Fibroblast of skin of right biceps (primary cell): ENCODE results near the gene FAF1.
A peak's percentile ranks its signal among the peaks of the same experiment; 100 is the strongest.
"Not testable (repeated sequence)": the region's sequence is repeated elsewhere in the genome, so short reads cannot be mapped to it uniquely, and the experiment has no call there.

Source experiments
- DNase-seq: peaks from one replicate; pipeline ENCODE4 v3.0.0-alpha.2; 2013

Gene FAF1

DNA sequence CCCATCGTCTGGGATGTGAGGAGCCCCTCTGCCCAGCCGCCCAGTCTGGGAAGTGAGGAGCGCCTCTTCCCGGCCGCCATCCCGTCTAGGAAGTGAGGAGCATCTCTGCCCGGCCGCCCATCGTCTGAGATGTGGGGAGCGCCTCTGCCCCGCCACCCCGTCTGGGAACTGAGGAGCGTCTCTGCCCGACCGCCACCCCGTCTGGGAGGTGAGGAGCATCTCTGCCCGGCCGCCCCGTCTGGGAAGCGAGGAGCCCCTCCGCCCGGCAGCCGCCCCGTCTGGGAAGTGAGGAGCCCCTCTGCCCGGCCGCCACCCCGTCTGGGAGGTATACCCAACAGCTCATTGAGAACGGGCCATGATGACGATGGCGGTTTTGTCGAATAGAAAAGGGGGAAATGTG is 7.5 kb downstream of the FAF1 start:
- DNase-seq, result not testable (repeated sequence)

DNA sequence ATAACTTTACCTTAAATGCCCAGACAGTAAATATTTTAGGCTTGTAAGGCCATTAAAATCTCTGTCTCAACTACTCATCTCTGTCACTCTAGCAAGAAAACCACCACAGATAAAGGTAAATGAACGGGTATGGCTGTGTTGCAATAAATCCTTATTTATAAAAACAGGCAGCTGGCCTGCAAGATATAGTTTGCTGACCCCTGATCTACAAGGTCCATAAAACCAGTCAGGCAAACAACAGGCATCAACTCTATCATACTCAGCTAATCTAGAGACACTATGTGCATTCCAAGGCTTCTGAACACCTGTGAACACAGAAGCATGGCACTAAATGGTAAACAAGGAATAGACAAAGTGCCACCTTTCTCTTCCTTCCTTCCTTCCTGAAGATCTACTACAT is 9.7 kb downstream of the FAF1 start:
- no peak for DNase-seq

DNA sequence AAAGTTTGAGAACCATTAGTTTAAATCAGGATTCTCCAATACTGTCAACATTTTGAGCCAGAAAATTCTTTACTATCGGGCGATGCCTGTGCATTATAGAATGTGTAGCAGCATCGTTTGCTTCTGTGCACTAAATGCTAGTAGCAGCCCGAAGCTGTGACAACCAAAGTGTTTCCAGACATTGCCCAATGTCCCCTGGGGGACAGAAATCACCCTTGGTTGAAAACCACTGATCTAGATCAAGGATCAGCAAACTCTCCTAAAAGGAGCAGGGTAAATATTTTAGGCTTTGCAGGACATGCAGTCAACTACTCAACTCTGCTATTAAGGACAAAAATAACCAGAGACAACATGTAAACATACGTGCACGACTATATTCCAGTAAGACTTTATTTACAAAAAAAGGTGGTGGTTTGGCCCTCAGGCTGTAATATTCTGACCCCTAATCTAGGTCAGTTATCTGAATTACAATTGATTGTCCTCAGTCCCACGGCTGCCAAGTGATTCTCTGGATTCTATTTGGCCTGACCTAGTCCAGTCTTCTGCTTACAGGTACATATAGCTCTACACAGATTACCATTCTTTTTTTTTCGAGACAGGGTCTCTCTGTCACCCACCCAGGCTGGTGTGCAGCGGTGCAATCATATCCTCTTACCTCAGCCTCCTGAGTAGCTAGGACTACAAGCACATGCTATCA is 10.6 kb downstream of the FAF1 start:
- no peak for DNase-seq

DNA sequence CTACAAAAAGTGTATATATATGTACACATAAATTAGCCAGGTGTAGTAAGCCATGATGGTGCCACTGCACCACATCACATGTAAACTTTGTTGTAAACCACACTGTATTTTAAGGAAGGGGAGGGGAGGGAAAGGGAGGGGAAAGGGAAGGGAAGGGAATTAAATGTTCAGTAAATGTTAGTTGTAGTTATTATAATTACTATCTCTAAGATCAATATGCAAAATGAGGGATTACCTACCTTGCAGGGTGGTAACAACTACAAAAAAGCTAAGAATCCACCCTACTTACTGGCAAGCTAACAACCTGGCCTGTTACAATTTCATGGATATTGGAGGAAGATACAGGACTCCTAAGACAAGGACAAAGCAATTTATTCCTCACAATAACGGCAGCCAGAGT is 17.7 kb downstream of the FAF1 start:
- no peak for DNase-seq

DNA sequence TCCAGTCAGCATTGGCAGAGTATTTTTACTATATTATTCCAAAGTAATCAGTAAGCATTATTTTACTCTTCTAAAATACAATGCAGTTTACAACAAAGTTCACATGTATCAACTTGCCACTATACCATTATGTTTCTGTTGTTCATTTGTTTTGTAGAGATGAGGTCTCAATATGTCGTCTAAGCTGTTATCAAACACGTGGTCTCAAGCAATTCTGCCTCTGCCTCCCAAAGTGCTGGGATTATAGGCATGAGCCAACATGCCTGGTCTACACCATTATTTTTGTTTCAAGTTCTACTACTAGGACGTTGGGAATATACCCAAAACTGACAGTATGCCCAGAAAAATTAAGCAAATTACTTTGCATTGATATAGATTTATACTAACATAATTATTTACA is 19.8 kb downstream of the FAF1 start:
- DNase-seq, result no peak

DNA sequence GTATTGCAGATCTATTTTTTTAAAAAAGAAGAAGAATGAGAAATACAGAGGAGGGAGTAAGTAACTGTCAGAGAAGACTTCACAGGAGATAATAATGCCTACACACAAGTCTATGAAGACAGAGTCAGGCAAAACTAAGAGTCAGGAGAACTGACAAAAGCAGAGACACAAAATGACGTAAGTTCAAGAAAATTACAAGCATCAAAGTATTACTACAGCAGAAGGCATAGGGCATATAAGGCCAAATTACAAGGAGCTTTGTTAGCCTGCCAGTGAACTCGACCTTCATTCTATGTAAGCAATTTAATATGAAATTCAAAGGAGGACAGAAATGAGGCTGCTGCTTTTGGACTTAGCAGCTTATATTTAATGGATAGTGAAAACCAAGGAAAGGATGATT is 23.7 kb downstream of the FAF1 start:
- no peak for DNase-seq

DNA sequence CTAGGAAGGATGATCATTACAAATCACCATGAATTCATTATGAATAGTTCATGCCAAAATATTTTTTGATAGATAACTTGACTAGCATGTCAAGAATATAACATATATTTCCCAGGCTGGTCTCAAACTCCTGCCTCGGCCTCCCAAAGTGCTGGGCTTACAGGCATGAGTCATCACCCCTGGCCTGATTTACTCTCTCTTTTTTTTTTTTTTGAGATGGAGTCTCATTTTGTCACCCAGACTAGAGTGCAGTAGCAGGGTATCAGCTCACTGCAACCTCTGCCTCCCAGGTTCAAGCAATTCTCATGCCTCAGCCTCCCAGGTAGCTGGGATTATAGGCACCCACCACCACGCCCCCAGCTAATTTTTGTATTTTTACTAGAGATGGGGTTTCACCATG is 24.8 kb downstream of the FAF1 start:
- DNase-seq, result peak; percentile 11

DNA sequence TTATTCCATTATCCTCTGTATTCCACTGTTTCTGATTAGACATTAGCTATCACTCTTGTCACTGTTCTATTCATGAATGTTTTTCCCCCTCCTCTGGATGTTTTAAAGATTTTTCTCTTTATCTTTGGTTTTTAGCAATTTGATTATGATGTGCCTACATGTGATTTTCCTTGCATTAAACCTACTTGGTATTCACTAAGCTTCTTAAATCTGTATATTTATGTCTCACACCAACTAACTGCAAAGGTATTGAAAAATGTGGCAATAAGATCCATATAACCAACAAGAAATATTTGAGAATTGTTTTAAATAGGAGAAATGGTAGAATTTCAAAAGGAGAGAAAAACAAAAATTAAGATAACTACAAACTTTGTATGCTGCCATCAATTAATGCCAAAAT is 25.2 kb downstream of the FAF1 start:
- no peak for DNase-seq

DNA sequence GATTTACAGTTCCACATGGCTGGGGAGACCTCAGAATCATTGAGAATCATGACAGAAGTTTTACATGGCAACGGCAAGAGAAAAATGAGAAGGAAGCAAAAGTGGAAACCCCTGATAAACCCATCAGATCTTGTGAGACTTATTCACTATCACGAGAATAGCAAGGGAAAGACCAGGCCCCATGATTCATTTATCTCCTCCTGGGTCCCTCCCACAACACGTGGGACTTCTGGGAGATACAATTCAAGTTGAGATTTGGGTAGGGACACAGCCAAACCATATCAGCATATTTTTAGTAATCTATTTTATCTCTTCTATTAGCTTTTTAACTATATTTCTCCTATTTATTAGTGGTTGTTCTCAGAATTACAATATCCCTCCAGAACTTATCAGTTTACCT is 26.3 kb downstream of the FAF1 start:
- DNase-seq, result not testable (repeated sequence)

DNA sequence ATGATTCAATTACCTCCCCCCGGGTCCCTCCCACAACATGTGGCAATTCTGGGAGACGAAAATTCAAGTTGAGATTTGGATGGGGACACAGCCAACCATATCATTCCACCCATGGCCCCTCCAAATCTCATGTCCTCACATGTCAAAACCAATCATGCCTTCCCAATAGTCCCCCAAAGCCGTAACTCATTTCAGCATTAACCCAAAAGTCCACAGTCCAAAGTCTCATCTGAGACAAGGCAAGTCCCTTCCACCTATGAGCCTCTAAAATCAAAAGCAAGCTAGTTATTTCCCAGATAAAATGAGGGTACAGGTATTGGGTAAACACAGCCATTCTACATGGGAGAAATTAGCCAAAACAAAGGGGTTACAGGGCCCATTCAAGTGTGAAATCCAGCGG is 28.0 kb downstream of the FAF1 start:
- DNase-seq, result not testable (repeated sequence)

DNA sequence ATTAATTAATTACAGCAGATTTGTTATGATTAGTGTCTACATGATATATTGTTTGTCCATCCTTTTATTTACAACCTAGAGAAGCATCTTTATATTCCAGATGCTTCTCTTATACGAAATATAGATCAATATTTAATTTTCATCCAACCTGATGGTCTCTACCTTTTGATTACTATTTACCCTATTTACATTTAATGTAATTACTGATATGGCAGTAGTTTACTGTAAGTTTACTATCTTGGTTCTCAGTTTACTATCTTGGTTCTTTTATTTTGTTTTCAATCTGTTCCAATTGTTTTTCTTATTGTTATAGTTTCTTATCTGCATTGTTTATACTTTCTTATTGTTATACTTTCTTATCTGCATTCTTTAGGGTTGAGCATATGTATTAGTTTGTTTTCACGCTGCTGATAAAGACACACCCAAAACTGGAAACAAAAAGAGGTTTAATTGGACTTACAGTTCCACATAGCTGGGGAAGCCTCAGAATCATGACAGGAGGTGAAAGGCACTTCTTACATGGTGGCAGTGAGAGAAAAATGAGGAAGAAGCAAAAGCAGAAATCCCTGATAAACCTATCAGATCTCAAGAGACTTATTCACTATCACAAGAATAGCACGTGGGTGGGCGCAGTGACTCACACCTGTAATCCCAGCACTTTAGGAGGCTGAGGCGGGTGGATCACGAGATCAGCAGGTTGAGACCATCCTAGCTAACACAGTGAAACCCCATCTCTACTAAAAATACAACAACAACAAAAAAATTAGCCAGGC is 28.9 kb downstream of the FAF1 start:
- DNase-seq, result peak; percentile 5

DNA sequence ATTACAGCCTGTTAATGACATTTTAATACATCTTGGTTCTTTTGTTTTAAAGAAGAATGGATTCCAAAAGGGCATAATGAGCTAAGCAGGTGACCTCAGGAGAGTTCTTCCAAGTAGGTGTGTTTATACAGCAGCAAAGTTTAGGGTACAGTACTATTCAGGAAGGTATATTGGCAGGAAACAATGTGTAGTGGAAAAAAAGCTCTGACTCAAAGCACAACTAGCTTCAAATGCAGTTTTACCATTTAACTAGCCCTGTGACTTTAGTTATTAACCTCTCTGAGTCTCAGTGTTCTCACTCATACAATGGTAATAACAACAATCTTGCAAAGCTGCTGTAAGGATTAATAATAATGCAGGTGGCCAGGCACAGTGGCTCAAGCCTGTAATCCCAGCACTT is 29.9 kb downstream of the FAF1 start:
- no peak for DNase-seq

DNA sequence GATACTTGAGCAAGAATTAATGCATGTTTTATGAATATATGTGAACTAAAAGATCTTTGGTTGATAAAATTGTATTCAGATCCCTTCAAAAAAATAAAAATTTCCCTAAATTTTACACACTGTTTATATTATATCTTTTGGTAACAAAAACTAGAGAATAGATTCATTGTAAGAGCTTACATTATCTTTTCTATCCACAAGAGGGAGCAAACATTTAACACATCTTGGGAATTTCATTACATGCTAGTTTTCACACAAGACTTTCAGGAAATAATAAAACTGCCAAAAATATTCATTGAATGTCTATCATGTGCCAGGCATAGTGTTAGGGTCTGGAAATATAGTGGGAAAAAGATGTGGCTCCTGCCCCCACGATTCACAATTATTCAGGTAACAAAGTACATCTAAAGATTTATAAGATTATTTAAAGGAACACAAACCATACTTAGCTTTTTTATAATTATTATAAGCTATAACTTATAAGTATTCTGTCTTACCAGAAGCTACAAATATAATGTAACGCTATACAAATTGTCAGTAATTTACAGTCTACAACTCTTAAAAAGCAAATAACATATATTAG is 30.6 kb downstream of the FAF1 start:
- peak; percentile 33 for DNase-seq

DNA sequence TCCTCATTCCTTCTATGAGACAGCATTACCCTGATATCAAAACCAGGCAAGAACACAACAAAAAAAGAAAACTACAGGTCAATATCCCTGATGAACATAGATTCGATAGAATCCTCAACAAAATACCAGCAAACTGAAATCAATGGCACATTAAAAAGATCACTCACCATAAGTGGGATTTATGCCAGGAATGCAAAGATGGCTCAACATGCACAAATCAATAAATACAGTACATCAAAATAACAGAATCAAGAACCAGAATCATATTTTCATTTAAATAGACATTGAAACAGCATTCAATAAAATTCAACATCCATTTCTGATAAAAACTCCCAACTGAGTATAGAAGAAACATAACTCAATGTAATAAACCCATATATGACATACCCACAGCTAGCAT is 36.5 kb downstream of the FAF1 start:
- DNase-seq, result no peak

DNA sequence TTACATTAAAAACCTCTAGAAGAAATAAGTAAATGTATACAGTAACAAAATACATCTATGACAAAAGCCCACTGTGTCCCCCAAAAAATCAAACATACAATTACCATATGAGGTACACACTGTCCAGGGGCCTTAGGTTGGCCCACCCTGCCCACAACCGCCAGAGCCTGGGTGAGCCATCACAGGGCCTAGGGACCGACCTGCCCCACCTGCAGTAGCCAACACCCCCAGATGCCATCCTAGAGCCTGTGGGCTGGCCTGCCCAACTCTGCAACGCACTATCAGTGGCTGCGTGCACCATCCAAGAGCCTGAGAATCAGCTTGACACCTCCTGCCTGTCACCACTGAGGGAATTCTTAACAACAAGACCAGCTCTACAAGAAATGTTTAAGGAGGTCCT is 39.0 kb downstream of the FAF1 start:
- no peak for DNase-seq

DNA sequence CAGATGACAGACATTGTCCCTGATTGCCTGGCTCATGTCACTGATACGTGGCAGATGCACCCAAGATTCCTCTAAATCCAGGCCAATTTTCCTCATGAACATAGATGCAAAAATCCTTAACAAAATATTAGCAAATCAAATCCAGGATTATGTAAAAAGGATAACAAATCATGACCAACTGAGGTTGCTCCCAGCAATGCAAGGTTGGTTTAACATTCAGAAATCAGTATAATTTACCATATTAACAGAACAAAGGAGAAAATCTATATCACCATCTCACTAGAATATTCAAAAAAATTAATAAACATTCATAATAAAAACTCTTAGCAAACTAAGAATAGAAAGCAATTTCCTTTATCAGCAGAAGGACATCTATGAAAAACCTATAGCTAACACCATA is 39.7 kb downstream of the FAF1 start:
- DNase-seq, result no peak

DNA sequence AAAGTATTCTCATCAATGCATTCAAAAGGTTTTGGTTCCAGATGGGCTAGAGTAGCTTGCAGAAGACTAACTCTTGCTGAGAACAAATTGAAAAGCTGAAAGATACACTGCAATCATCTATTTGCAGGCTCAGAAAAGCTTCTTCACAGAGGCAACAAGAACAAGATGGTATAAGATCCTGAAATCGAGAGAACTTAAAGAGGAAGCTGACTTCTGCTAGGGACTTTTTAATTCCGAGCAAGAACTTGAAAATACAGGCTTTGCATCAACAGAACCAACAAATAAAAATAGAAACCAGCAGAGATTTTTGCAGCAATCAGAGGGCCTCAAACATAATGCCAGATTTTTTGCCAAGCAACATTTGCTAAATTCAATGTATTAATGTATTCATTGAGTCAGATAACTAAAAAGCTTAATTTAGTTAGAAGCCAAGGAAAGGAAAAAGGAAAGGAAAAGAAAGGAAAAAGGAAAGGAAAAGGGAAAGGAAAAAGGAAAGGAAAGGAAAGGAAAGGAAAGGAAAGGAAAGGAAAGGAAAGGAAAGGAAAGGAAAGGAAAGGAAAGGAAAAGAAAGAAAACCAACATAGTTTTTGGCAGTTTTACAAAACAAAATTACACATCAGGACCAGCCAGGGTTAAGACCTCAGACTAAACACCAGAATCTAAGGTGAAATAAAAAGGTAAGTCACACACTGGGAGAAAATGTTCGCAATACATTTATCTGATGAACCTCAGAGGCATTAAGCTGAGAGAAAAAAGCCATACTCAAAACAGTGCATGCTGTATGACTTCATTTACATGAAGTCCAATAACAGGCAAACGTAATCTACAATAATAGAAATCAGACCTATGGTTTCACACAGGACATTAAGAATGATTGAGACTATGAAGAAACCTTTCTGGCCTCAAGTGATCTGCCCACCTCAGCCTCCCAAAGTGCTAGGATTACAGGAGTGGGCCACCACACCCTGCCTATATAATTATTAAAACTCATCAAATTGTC is 42.6 kb downstream of the FAF1 start:
- DNase-seq, result no peak

DNA sequence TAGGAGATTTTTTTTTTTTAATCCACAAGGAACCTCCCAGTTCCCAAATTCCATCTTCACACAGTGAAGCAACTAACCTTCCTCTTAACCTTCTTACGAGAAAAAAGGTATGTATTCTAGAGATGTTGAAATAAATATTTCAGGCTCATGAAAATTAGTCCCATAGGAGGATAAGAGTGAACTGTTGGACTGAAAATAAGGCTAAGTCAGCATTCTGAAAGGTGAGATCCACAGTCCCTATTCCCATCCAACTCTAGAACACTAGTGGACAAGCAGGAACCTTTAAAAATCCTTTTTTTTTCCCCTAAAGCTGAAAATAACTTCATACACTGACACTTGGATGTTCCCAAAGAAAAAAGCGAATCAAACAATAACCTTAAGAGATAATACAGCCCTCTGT is 44.4 kb downstream of the FAF1 start:
- no peak for DNase-seq

DNA sequence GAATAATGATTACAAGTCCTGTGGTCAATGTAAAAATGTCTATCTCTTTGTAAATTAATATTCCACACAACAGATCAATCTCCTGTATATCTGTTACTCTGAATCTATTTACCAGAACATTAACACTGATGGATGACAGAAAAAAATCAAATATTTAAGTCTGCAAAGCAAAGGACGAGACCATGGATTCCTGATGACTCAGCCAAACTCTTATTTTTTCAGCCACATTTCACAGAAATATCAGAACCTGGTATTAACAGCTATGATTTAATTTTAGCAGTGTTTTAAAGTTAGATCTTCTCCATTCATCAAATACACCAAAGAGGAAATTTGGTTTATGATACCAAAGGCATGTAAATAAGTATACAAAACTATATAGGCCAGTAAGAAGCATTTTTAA is 46.1 kb downstream of the FAF1 start:
- DNase-seq, result no peak

DNA sequence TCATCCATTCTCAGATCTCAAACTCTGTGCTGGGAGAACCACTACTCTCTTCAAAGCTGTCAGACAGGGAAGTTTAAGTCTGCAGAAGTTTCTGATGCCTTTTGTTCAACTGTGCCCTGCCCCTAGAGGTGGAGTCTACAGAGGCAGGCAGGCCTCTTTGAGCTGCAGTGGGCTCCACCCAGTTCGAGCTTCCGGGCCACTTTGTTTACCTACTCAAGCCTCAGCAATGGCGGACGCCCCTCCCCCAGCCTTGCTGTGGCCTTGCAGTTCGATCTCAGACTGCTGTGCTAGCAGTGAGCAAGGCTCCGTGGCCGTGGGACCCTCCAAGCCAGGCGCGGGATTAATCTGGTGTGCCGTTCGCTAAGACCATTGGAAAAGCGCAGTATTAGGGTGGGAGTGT is 49.7 kb downstream of the FAF1 start:
- not testable (repeated sequence) for DNase-seq

DNA sequence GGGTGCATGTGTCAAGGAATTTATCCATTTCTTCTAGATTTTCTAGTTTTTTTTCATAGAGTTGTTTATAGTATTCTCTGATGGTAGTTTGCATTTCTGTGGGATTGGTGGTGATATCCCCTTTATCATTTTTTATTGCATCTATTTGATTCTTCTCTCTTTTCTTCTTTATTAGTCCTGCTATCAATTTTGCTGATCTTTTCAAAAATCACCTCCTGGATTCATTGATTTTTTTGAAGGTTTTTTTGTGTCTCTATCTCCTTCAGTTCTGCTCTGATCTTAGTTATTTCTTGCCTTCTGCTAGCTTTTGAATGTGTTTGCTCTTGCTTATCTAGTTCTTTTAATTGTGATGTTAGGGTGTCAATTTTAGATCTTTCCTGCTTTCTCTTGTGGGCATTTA is 52.5 kb downstream of the FAF1 start:
- DNase-seq, result not testable (repeated sequence)

DNA sequence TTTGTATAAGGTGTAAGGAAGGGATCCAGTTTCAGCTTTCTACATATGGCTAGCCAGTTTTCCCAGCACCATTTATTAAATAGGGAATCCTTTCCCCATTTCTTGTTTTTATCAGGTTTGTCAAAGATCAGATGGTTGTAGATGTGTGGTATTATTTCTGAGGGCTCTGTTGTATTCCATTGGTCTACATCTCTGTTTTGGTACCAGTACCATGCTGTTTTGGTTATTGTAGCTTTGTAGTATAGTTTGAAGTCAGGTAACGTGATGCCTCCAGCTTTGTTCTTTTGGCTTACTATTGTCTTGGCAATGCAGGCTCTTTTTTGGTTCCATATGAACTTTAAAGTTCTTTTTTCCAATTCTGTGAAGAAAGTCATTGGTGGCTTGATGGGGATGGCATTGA is 54.0 kb downstream of the FAF1 start:
- not testable (repeated sequence) for DNase-seq

DNA sequence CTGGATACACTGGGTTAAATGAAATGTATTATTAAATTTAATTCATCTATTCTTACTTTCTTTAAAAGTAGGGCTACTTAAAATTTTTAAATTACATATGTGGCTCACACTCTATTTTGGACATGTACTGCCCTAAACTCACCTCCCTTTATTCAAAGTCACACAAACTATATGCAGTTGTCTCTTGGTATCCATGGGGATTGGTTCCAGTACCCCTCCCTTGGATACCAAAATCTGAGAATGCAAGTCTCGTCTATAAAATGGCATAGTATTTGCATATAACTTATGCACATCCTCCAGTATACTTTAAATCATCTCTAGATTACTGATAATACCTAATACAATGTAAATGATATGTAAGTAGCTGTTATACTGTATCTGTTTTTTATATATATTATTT is 57.6 kb downstream of the FAF1 start:
- no peak for DNase-seq
